Activated CD4-positive, CD25-positive, alpha-beta regulatory T cell treated with anti-CD3 and anti-CD28 coated beads, Interleukin-2, amount 50 U/mL, for 24 hours (primary cell): ENCODE measurements around the gene GFOD1.

Experiments
- ATAC-seq, 2 donors: fragments of 150-1000 bp; cut with Tn5 transposase; one replicate each; pipeline ENCODE4 v1.10.0; 2021; ENCODE audit warnings: mild to moderate bottlenecking in 1 of 2, moderate library complexity in 1 of 2

GFOD1 gene

DNA sequence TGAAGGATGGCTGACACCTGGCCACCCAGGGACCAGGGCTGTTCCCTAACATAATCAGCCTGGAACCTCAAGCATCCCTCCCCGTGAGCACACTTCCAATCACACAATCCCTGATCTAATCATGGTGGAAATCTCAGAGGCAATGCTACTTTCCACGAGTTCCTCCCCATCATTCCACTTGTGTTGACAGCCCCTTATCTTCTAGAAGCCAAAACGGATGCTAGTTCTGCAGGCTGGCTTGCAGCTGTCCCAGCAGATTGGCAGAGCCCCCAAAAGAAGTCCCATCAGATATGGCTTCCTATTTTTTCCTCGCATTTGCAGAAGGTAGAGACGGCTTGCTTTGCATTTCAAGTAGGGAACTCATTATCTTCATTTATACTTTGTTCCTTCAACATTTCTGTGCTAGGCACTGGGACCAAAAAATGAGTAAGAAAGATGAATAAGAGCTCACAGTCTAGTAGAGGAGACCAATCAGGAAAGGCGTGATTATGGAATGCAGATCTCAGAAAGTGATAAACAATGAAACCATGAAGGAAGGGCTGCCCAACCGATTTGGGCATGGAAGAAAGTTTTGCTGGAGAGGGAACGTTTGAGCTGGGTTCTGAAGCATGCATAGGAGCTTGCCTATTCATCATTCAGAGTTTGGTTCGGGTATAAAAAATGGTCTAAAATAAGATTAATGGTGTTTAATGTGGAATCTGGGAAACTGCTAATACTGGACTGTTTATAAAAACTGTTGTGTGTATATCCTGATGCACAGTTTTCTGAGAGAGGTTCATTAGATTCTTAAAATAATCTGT, 114.5 kb downstream of the GFOD1 start:
- no peak for ATAC-seq

DNA sequence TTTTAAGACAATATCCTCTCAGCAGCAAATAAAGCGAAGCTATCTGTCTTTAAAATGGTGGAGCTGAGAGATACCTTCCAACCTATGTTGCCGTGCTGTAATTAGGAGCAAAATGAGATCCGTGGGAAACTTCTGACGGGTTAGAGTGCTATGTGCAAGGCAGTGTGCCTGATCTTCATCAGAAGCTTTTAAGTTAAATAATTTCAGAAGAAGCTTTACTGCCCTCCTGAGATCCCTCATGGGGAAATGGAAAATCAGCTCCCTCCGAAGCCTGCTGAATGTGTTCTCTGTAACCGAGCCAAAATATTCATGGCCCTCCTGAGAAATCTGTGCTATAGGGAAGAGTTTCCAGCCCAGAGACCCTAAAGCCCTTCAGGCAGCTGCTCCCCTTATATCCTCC, 115.3 kb downstream of the GFOD1 start:
- no peak for ATAC-seq

DNA sequence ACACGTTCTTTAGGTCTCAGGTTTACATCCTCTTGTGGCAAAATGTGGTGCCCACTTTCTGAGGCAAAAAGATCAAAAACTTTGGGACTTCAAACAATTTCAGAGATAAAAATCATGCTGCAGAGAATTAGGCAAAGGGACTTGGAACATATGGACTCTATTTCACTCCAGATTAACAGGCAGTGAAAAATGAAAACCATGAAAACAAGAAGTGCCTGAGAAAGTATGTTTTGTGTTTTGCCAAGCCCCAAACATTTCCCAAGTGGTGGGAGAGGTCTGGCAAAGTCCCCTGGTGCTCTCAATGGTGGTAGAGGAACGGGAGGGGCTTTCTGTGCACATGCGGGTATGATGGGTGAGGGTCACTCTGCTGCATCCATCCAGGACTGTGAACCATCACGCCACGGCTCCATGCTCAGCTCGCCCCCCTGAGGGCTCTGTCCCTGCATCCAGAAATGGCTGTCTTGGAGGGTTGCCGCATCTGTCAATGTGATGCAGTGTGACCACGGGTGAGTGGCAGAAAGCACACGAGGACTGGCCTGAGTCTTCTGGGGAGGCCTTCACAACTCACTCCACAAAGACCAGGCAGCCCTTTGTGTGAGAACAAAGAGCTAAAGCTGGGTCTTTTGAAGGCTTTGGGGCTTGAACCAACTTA, 115.9 kb downstream of the GFOD1 start:
- ATAC-seq = no peak

DNA sequence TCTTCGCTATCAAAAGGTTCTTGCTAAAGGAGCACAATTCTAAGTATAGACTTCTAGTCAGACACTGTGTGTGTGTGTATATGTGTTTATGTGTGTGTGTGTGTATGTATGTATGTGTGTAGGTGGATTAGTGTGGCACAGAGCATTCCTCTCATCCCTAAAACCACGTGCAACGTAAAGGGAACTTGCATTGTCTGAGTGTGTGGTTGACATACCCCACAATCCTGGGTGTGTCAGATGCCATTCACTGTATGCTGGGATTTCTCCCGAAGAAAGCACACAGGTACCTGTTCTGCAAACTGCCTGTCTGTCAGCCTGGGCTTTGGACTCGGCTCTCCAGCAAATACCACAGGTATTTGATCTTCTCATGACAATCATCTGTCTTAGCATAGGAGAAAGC, 116.8 kb downstream of the GFOD1 start:
- no peak for ATAC-seq

DNA sequence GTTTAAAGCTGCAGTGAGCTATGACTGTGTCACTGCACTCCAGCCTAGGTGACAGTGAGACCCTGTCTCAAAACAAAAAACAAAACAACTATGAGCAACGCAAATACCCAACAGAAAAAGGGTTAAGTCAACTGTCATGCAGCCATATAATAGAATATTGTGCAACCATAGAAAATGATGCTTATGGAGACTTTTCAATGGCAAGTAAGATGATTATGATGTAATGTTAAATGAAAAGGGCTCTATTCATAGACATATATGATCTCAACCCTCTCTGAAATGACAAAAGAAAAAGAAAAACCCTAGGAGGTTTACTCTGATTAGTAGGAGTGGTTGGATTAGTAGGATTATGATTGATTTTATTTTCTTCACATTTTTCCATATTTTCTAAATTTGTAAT, 117.8 kb downstream of the GFOD1 start:
- ATAC-seq = no peak

DNA sequence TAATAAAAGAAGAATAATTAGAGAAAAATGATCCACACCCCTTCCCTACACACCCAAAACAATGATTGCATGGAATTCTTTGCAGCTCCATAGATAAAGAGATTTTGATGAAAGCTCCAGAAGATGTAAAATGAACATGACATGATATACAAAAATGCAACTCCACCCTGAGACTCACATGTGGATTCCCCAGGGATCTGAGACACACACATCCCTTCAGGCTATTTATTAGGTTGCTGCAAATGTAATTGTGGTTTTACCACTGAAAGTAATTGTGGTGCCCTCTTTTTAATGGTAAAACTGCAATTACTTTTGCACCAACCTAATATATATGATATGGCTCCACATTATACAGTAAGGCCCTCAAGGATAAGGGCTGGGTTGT, 118.7 kb downstream of the GFOD1 start:
- ATAC-seq = no peak

DNA sequence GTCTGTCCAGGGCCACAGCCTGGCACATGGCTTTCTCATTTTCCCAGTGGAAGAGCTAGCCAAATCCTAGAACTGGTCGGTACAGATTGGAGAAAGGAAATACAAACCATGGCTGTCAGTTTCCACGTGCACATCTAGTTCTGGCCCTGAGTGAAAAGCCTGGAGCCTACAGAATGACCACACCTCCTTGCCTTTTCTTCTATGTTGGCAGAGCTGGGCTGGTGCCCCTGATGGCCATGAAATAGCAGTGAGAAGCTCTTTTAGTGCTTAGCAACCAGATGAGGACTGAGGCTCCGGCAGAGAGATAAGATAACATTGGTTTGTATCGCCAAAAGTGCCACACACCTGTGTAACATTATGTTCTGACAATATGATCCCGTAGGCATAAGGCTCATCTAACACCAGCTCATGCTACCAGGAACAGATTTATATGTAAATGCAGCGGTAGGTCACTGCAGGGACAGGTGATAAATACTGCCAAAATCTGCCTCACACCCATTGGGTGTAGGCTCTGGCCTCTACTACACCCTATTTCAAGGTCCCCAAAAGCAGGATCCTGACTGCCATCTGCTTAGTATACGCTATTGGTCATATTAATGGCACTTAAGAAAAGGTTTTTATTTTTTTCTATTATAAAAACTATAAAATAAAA, 119.2 kb downstream of the GFOD1 start:
- ATAC-seq = no peak

DNA sequence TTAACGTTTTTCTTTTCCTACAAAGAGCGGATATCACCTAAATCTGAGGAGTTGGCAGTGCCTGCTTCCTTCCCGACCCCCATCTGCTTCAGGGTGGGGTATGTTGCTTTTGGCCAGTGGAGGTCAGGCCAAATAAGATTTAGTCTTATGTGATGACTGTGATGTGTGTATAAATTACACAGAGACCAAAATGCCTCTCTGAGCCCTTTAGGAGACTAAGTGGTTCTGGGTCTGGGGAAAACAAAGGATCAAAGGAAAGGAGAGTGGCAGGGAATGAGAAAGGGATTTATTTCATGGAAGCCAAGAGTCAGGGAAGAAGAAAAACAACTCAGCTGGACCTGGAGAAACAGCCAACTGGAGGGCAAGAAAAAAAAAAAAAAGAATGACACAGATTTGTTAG, 120.0 kb downstream of the GFOD1 start:
- no peak for ATAC-seq

DNA sequence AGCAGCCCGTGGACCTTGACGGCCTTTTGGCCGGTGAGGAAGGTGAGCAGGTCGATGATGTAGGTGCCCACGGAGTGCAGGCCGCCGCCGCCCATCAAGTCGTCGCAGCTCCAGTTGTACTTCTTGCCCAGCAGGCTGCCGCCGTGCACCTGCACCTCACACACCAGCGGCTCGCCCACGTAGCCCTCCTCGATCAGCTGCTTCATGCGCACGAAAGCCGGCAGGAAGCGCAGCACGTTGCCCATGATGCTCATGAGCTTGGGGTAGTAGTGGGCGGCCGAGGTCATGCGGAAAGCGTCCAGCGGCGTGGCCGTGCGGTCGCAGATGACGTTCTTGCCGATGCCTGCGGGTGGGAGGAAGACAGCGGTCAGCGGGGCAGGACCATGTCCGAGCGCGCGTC, 122.1 kb downstream of the GFOD1 start:
- ATAC-seq = no peak

DNA sequence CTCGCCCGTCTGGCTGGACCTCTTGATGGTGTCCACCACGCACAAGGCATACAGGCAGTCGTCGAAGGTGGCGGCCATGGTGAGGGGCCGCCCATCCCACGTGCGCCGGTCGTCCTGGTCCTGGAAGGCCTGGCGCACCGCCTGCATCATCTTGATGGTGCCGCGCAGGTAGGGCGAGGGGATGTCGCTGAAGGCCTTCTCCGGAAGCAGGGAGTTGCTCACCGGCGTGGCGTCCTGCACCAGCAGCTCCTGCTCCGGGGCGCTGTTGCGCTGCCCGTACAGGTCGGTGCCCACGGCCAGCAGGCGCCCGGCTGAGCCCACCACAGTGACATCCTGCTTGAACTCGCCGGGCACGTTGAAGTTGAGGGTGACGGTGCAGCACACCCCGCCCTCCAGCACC, 122.6 kb downstream of the GFOD1 start:
- no peak for ATAC-seq

DNA sequence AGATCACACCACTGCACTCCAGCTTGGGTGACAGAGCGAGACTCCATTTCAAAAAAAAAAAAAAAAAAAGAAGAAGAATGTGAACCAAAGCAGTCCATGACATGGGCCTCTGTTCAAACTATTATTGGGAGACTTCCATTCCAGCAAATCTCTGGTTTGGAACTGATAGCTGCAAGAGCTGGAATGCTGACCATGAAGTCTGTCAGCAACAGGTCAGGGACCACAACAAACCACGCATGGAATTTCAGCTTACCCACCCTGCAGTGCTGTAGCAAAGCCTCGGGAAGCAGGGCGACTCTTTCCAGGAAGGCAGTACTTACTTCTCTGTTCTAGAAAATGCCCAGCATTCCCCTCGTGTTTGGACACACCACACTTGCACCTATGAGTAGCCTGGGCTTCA, 125.0 kb downstream of the GFOD1 start:
- ATAC-seq = no peak

DNA sequence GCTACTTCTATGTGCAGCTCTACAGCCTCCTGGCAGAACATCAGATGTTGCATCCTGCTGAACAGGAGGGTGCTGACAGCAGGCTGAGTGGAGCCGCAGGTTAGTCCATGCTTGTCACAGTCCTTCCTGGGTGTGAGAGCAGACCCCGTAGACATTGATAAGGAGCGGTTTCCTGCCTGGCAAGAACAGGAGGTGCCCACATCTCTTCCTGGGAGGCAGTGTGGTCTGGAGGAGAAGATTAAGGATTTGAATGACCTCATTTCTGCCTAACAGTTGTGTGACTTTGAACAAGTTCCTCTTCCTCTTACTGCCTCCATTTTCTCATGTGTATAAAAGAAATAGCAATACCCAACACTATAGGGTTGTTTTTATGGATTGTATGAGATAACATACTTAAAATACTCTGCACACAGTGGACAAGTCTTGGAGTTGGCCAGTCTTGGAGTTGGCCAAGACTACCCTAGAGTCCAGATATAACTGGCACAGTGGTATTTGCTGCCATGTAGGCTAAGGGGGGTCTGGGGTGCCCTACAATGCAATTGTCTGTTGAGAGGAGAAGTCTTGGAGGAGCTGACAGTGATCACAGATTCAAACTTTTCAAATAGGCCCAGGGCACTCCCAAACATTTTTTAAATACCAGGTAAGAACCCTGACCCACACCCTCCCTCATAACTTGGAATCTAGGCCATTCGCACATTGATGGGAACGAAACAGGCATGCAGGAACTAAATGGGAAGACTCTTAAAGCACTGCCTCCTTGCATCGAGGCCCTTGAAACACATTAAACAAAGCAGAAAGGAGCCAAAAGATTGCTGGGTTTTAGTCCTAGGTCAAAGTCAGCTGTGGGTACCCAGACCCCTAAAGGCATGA, 126.5 kb downstream of the GFOD1 start:
- no peak for ATAC-seq

DNA sequence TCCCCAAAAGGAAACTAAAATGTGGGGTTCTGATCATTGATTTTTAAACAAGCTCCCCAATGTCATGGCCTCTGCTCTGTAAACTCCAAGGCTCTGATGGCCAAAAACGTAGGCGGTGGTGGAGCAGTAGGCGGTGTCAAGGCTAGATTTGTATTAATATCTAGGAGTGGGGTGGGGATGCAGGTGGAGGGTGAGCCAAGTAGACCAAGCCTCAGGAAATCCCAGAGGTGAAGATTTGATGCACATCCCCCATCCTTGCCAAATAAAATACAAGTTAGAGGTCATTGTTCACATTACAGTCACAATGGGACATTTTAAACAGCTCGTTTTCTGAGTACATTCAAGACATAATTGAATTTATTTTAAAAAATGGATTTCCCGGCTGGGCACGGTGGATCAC, 128.1 kb downstream of the GFOD1 start:
- ATAC-seq = no peak

DNA sequence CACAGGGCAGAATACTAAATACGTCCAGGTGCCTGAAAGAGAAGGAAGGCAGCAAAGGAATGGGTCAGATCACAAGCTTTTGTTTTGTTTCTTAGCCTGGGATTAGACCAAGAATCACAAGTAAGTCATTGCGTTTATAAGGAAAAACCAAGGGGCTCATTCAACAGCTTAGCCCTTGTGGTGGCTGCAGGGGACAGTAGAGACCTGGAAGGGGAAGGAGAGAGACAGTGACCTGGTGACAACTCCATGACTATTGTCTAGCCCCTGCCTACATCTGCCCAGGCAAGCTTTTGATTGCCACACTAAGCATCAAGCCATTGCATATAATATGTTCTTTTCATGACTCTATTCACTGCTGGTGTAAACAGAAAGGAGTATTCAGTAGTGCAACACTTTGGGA, 128.9 kb downstream of the GFOD1 start:
- ATAC-seq = no peak

DNA sequence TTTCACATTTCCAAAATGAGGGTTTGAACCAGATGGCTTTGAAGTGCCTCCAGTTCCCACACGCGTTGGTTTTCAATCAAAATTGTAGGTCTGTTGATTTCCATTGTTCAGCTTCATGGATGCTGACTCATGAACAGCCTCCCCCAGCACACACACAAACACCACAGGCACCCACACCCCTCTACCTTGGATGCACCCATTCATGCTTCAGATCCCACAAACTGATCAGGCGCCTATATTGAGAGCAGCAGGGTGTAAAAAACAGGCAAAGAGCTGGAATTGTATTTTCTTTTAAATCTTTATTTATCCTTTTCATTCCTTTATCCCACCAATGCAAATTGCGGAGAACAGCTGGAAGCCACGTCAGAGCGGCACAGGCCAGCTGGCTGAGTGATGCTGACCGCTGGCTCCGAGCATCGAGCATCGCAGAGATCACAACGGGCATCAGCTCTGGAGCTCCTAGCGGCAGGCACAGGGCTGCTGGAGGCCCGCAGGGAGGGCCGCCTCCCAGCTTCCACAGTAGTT, 129.8 kb downstream of the GFOD1 start:
- ATAC-seq = no peak

DNA sequence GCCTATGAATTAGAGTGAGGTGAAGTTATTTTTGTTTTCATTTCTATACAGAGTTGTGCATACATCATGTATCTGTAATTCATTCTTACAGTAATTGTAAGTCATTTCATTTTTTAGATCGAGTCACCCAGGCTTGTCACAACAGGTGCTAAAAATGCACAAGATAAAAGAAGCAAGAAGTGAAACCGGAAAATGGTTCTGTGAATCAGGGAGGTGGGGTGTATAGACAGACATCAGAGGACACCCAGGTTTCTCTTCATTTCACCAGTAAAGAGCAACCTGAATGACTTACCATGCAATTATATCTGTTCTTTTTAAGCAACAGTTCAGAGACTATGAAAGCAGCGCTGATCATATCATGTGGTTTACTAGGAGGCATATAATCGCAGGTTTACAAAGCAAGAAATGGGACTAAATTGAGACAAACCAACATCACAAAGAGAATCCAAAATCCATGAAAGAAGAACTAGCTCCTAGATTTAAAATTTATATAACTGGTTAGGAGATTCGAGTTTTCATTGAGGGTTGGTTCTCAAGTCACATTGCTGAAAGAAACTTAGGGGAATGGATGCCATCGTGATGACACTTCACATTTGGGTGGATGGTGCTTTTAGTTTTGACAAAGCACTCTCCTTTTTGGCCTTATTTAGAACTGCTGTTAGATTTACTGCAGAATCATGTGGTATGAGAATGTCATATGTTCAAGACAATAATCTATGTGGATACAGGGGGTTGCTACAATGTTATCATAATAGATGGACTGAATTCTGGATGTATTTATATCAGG, 131.2 kb downstream of the GFOD1 start:
- ATAC-seq = peak; percentile 90 to 92

DNA sequence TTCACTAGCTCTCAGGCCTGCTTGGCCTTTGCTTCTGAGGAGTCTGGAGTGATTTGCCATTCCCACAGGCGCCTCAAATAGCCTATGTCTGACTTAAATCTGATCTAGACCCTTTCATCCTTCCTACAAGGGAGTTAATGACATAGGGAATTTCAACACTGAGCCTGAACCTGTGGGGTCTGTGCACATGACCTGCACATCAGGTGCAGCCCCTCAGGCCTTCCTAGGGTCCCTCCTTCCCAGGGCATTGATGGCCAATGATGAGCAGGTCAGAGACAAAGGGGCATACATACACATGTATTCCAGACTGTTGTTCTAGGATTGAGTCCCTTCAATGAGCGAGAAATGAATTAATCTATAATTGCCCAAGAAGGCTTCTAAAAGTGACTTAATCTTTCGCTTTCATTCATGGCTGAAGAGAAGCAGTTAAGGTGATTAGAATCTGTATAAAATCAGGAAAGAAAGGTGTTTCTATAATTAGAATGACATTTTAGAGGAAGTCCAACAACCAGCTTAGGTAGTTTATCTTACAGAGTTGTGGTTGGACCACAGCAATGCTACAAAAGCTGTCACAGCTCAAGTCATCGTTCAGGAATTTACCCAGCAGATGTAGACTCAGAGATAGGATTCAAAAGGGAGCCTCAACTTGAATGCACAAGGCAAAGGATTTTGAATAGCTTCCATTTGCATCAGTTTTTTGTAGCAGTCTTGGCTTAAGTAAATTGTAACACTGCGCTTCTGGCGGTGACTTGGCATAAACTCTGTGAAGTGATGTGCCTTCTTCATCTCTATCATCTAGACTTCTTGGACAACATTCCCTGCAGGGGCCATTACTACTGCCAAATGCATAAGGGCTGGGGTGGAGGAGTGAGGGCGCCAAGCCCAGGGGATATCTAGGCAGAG, 132.1 kb downstream of the GFOD1 start:
- peak; percentile 70 to 76 for ATAC-seq

DNA sequence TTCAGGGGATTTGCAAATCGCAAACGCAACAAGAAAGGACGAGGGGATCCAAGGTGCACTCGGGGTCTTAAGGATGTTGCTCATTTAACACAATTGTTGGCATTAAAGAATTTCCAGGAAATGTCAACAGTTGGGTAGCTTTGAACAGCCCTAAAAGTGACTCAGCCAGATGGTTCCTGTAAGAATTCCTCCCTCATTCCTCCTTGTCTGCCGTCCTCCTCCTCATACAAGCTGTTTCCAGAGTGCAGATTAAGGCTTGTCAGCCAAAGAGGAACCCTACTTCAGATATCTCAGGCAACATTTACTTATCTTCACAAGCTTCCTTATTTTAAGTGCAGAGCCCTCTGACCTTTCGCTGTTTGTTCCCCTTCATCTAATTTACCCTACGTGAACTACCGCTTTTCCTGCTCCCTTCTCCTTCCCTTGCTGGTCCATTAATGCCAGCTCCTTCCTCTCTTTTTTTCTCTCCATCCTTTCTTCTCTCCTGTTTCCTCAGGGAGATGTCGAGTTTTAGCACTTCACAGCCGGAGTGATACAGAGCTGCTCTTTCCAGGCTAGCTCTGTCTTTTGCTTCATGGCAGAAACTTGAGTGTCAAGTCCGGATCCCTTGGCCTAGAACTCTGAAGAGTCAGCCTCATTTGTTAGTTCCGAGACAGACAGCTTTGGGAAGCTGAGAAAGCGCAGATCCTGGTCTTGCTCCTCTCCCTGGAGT, 132.9 kb downstream of the GFOD1 start:
- no peak for ATAC-seq

DNA sequence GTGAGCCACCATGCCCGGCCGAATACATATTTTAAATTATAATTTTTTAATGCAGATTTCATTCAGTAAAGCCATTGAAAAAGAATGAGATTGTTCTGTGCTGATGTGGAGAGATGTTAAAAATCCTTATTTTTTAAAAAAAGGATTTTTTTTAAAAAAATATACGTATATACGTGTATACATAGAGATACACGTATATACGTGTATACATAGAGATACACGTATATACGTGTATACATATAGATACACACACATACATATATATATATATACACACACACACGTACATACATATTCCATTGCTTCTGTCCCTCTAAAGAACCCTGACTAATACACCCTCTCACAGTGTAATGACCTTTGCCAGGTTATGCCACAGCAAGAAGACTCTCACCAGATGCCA, 135.2 kb downstream of the GFOD1 start:
- ATAC-seq = no peak

DNA sequence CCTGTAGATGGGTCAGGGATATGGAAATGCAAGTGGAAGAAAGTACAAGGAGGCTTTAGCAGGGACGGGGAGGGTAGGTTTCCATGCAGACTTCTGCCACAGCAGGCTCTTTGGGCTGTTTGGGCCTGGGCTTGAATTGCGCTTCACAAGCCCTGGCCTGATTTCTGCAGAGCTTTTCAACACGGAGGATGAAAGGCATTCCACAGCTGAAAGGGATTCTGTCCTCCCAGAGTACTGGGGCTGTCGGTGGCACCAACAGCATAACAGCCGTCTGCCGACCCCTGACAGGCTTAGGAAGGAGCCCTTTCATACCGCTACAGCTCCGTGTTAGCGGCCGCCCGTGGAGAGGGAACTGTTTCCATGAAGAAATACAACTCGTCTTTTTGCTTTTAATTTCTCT, 136.1 kb downstream of the GFOD1 start:
- no peak for ATAC-seq
